Psoas muscle (tissue), 8 donors: Measurements from ENCODE around the gene CCDC27. TPM values are rescaled to one million over a fixed set of nuclear protein-coding genes. Genes with fewer than 3 reads are reported as not detected.

Source experiments
- ATAC-seq, 4 donors: fragments of 200-7000 bp; cut with Tn5 transposase; one replicate each; pipeline ENCODE4 v1.9.1; 2020; ENCODE audit warnings: moderate library complexity in 3 of 4, mild to moderate bottlenecking in 2 of 4
- DNase-seq, 2 donors: peaks; one replicate each; pipeline ENCODE4 v3.0.0-alpha.2; 2020
- H3K27ac ChIP-seq: fragments of 200-600 bp; one replicate; pipeline ENCODE4 v1.8.0; 2022
- H3K27me3 ChIP-seq, 3 donors: fragments of 200-600 bp in 1 of 3; one replicate each; pipeline versions ENCODE4 v1.6.1 to v1.8.0; 2013 to 2022; ENCODE audit warnings: low read length in 2 of 3, mild to moderate bottlenecking in 2 of 3, moderate library complexity in 1 of 3; ENCODE audit not compliant: insufficient read depth in 3 of 3
- H3K36me3 ChIP-seq, 2 donors: fragments of 200-600 bp in 1 of 2; one replicate each; pipeline versions ENCODE4 v1.6.1 to v1.8.0; 2013 to 2022; ENCODE audit warnings: low read depth in 1 of 2, mild to moderate bottlenecking in 1 of 2, moderate library complexity in 1 of 2; ENCODE audit not compliant: insufficient read depth in 1 of 2
- H3K4me1 ChIP-seq: fragments of 200-600 bp; one replicate; pipeline ENCODE4 v1.8.0; 2022
- H3K4me3 ChIP-seq: fragments of 200-600 bp; one replicate; pipeline ENCODE4 v1.8.0; 2022; ENCODE audit warnings: mild to moderate bottlenecking
- H3K9me3 ChIP-seq: fragments of 200-600 bp; one replicate; pipeline ENCODE4 v1.8.0; 2022
- WGBS, 3 donors: extraction: QIAGEN DNeasy Blood & Tissue Kit; methylation state at CpG; one replicate each; pipeline versions ENCODE4 v1.1.6 to v1.1.7; 2013; 5-methylcytosine and 5-hydroxymethylcytosine counted together
- intact Hi-C, 2 donors: fragments of 100-400 bp; cut with DNase I; formaldehyde crosslinking; loops; one replicate each; pipeline versions ENCODE4 v1.11.0 to v1.14.2; 2022
- long read RNA-seq, 2 donors: library from polyadenylated mRNA; unstranded; transcript quantifications; one replicate each; pipeline ENCODE4 v2.0.0, GENCODE V29; 2021
- polyA plus RNA-seq, 3 donors: library from polyadenylated mRNA; stranded (reverse); fragments of 200-250 nt; gene quantifications; one replicate each; pipeline ENCODE4 v1.2.3, GENCODE V29; 2013
- total RNA-seq, 4 donors: library from RNA; stranded (reverse); fragmentation: NEBNext Ultra II Directional in 2 of 4; extraction: Animal tissue kit (Norgen Biotek cat#: 25700) in 2 of 4; gene quantifications; one replicate each; pipeline versions ENCODE4 v1.2.1 to v1.2.4, GENCODE V29; 2021 to 2023
- TF ChIP-seq, protein P1 (sequence below): fragments of 200-600 bp; IDR thresholded peaks from one replicate; pipeline ENCODE4 v1.8.0; 2022; ENCODE audit warnings: antibody characterized with exemption
- donor health status: healthy with polysubstance abuse.
- donor health status: DM: no; HTN: no; CAD: no; lungs with moderate emphysema.
- donor health status: Bipolar disorder and iron deficiency.
- donor health status: healthy.
- donor health status: DM: yes; HTN: yes; CAD: no.
- donor health status: DM: no; HTN: no; CAD: no.
- donor health status: DM: no; HTN: no; CAD: no.
- donor health status: DM: yes; HTN: yes; CAD: no.

CCDC27 gene
- total RNA-seq (under 1 TPM in 2 of 4 donors, not detected in 2; 0.16 to 0.17 TPM), polyA plus RNA-seq (under 1 TPM in 2 of 3 donors, not detected in 1; 0.03 to 0.04 TPM)
- long read RNA-seq, donor 1 = 0 reads
- long read RNA-seq, donor 2 = 0 reads

GRCh38 chr1:3752400-3752945 is at the start of gene CCDC27:
CCDC27 (plus strand) TSS chr1:3752450; CDS start chr1:3752482, 32 bp downstream.
- Histone ChIP-seq H3K9me3 (no peaks in the 10 kb centered on the region), H3K4me3 (no peak within 1 kb of the TSS), H3K36me3 (no peaks in the 10 kb centered on the region), H3K4me1 (peaks cover 4% of the 10 kb centered on the region), H3K27me3 (no peaks in the 10 kb centered on the region), H3K27ac (no peak within 1 kb of the TSS)
- ATAC-seq = no peak
- peak in 1 of 2 donors; percentile 49 for DNase-seq
- 84 to 87% (median 87%) methylated on average over 17 of the region's 17 CpGs for WGBS, 3 donors
- intact Hi-C loops = no loop called here
- TF ChIP-seq, protein P1, sequence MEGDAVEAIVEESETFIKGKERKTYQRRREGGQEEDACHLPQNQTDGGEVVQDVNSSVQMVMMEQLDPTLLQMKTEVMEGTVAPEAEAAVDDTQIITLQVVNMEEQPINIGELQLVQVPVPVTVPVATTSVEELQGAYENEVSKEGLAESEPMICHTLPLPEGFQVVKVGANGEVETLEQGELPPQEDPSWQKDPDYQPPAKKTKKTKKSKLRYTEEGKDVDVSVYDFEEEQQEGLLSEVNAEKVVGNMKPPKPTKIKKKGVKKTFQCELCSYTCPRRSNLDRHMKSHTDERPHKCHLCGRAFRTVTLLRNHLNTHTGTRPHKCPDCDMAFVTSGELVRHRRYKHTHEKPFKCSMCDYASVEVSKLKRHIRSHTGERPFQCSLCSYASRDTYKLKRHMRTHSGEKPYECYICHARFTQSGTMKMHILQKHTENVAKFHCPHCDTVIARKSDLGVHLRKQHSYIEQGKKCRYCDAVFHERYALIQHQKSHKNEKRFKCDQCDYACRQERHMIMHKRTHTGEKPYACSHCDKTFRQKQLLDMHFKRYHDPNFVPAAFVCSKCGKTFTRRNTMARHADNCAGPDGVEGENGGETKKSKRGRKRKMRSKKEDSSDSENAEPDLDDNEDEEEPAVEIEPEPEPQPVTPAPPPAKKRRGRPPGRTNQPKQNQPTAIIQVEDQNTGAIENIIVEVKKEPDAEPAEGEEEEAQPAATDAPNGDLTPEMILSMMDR = no peak

GRCh38 chr1:3702528-3702927 is 49.7 kb upstream of the CCDC27 start:
- ATAC-seq (no peak), DNase-seq (no peak)
- Histone ChIP-seq H3K4me1 (no peaks in the 10 kb centered on the region), H3K27me3 (peaks cover 0 to 4% (median 4%) of the 10 kb centered on the region in 3 donors), H3K27ac (no peak overlapping the region), H3K36me3 (no peaks in the 10 kb centered on the region), H3K4me3 (no peak overlapping the region), H3K9me3 (no peaks in the 10 kb centered on the region)
- TF ChIP-seq, protein P1 = no peak
- intact Hi-C loops = no loop called here
- WGBS, 3 donors = 61 to 74% (median 64%) methylated on average over 17 to 19 of the region's 19 CpGs

GRCh38 chr1:3702990-3703728 is 49.1 kb upstream of the CCDC27 start:
- Histone ChIP-seq H3K4me3 (no peak overlapping the region), H3K9me3 (no peaks in the 10 kb centered on the region), H3K36me3 (no peaks in the 10 kb centered on the region), H3K4me1 (no peaks in the 10 kb centered on the region), H3K27me3 (peaks cover 0 to 4% (median 4%) of the 10 kb centered on the region in 3 donors), H3K27ac (no peak overlapping the region)
- TF ChIP-seq, protein P1 = no peak
- 59 to 68% (median 60%) methylated on average over 21 of the region's 21 CpGs for WGBS, 3 donors
- DNase-seq (no peak), ATAC-seq (no peak)
- intact Hi-C loops = no loop called here

- DNase-seq (no peak), ATAC-seq (no peak)
- no peaks in the 10 kb centered on the region for H3K36me3 ChIP-seq
- intact Hi-C loops = no loop called here
- no peak overlapping the region for H3K4me3 ChIP-seq
- H3K4me1 ChIP-seq = no peaks in the 10 kb centered on the region
- H3K9me3 ChIP-seq = no peaks in the 10 kb centered on the region
- H3K27me3 ChIP-seq = peaks cover 0 to 4% (median 4%) of the 10 kb centered on the region in 3 donors
- no peak overlapping the region for H3K27ac ChIP-seq
- TF ChIP-seq, protein P1 = no peak
- 44 to 55% (median 49%) methylated on average over 28 of the region's 28 CpGs for WGBS, 3 donors
Measured at GRCh38 chr1:3703786-3704371, 48.4 kb upstream of the CCDC27 start.
